HG03460 (cell line): ENCODE results near the gene WNT4.

ENCODE experiments used
- ATAC-seq: cut with Tn5 transposase; IDR thresholded peaks from one replicate; pipeline ENCODE4 v1.9.1; 2021; ENCODE audit not compliant: unreplicated experiment

Gene WNT4

DNA sequence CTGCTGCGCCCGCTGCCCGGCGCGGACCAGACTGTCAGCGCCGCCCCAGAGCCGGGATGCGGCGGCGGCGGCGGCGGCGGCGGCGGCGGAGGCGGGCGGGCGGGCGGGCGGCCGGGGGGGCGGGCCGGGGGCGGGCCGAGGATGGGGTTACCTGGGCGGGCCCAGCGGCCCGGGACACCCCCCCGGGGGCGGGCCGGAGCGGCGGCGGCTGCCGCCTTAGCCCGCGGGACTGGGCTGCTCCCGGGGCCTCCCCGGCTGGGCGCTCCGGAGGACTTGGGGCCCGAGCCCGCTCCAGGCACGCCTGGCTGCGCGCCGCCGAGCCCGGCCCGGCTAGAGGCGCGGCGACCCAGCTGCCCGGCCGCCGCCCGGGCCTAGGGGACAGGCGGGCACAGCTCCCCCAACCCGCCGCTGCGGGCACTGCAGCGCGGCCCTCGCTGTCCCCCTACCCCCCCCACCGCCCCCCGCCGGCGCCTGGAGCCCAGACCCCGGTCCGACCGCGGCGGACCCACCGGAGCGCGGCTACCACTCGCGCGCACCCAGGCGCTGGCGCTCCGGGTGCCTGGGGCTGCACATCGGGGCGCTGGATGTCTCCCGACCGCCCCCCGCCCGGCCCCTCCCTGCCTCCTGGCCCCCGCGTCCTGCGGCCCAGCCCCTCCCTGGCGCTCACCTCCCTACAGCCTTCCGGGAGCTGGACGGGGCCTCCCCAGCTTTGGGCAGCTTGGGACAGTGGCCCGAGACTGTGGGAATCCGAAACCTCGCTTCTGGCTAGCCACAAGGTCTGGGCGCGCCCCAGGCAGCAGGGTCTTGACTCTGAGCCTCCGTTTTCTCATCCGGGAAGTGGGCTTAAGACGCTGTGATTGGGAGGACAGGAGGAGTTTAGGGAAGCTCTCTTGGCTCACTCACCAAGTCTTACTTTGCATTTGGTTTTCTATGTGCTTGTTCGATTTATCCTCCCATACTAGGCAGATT, at the start of gene WNT4:
TSS of gene WNT4 (minus strand) at position 33 of the 969 bp plus-strand sequence. CDS start 175 bp downstream, outside the sequence.
- no peak for ATAC-seq

DNA sequence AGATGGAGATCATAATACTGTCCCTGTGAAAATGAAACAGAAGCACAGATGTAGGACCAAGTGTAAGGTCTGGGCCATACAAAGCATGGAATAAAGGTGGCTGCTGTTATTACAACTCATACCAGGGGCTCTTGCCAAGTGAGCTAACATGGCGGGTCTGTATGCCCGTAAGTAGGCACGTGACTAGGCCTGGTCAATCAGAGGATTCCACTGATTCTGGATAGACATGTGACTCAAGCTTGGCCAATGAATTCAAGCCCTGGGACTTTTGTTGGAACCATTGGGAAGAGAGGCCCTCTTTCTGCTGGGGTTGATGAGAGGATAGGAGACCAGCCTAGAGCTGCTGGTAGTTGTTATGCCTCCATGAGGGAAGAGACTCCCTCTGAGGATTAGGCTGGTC, 47.8 kb upstream of the WNT4 start:
- no peak for ATAC-seq

DNA sequence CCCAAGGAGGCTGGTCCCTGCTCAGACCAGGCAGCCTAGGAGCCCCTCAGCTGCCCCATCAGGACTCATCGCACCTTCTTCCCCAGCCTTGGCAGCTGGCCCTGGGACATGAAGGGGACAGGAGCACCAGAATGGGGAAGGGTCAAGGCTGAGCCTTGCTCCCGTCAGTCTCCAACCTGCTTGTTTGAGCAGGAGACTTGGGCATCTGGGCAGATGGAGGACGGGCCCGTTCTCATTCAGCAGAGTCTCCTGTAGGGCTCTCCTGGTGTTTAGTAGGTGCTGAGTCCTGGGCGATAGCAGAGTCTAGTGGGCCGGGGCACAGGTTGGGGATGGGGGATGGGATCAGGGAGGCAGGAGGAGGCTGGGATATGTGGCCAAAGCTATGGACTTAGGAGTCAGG, 47.4 kb upstream of the WNT4 start:
- ATAC-seq, result no peak

DNA sequence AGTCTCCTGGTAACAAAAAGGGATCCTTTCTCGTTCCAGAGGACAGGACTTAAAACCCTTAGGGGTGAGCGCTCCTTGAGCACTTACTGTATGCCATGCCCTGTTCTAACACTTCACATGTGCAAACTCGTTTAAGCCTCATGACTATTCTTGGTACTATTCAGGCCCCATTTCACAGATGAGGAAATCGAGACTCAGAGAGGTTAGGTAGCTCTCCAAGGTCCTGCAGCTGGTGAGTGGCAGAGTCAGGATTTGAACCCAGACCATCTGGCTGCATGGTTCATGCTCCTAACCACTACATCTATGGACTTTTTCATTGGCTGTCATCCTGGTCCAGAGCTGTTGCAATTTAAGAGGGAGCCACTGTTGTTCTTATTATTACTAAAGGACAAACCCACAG, 46.7 kb upstream of the WNT4 start:
- ATAC-seq, result no peak

DNA sequence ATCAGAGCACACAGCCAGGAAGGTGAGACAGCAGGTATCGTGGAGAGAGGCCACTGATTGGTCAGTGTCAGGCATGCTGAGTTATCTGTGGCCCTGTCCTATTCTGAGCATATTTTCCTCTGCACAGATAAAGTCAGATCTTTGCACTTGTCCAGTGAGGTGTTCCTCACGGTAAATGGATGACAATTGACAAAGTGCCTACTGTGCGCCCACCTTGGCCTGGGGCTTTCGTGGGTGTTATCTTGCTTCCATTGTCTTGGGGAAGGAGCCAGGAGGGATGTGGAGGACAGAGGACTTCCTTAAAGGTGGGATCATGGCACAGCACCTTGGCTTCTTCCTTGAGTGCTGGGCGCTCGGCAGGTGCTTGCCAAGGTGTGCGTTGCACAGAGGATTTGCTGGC, 46.0 kb upstream of the WNT4 start:
- ATAC-seq, result no peak

DNA sequence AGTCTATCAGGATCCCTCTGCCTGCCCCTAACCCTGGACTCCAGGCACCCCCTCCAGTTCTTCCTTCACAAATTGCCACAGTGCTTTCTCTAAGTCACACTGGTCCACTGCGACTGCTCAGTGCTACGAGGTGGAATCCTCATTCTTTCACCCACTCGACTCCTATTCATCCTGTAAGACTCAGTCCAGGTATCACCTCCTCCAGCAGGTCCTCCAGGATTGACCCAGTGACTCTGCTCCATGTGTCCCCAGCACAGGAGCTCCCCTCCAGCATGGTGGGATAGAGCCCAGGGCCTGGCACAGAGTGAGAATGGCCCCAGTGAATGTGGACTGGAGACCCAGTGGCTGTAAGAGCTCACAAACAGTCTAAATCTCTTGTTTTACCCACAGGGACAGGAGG, 45.5 kb upstream of the WNT4 start:
- no peak for ATAC-seq

DNA sequence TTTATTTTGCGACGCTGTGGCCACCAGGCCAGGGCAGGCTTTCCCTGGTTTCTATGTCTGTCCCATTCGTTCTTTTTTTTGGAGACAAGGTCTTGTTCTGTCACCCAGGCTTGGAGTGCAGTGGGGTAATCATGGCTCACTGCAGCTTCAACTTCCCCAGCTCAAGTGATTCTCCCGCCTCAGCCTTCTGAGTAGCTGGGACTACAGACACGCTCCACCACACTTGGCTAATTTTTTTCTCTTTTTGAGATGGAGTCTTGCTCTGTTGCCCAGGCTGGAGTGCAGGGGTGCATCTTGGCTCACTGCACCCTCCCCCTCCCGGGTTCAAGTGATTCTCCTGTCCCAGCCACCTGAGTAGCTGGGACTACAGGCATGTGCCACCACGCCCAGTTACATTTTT, 43.4 kb upstream of the WNT4 start:
- no peak for ATAC-seq

DNA sequence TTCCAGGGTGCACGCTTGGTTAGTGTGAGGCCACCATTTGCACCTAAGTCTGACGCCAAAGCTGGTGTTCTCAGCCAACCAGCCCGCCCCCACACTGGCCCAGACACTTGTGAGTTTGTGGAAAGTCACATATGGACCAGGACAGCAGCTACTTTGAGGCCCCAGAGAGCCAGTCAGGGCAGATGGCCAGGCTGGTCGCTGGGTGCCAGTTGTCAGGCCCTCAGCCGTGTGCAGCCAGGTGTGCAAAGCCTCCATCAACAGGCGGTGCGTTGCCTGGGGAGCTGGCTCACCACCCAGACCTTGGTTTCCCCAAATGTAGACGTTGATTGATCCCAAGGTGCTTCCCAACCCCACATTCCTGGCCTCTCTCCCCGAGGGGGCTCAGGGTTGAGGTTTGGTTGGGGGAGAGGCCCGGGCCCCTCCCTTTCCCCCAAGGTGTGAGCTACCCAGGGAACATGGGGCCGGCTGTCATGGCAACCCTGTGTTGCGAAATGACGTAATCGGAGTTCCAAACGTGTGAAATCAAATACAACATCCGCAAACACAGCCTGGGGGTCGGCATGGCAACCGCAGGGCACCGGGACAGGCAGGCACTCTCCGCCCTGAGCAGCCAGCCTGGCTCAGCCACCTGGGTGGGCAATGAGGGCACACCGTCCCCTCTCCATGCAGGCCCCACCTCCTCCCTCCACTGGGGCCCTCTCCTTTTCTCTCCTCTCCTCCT, 42.2 kb upstream of the WNT4 start:
- no peak for ATAC-seq

DNA sequence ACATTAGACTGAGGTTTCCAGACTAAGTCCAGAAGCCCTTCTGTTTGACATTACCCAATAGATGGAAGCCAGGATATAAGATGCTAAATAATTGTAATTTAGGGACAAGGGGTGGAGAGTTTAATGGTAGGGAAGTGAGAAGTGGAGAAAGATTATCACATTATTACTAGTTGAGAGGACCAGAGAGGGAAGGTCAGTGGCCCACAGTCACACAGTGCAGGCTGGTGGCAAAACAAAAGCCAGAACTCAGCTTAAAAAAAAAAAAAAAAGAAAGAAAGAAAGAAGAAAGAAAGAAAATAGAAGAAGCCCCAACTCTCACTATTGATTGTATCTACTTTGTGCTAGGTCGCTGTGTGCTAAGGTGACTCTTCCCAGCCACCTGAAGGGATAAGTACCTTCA, 41.6 kb upstream of the WNT4 start:
- ATAC-seq, result no peak

DNA sequence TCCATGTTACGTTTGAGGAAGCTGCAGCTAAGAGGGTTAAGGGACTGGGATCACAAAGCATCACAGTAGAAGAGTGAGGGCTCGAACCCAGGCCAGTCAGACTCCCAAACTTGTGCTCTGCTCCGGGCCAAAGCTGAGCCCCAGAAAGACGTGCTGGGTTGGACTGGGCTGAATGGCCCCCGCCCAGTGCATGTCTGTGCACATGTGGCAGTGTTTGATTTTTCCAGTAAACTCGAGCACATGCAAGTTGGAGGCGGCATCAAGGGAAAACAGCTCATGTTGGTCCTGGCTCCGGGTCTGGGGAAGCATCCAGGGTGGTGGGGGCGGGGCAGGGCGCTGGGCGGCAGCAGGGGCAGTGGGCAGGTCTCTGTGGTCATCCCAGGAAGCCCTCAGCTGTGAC, 39.8 kb upstream of the WNT4 start:
- no peak for ATAC-seq

DNA sequence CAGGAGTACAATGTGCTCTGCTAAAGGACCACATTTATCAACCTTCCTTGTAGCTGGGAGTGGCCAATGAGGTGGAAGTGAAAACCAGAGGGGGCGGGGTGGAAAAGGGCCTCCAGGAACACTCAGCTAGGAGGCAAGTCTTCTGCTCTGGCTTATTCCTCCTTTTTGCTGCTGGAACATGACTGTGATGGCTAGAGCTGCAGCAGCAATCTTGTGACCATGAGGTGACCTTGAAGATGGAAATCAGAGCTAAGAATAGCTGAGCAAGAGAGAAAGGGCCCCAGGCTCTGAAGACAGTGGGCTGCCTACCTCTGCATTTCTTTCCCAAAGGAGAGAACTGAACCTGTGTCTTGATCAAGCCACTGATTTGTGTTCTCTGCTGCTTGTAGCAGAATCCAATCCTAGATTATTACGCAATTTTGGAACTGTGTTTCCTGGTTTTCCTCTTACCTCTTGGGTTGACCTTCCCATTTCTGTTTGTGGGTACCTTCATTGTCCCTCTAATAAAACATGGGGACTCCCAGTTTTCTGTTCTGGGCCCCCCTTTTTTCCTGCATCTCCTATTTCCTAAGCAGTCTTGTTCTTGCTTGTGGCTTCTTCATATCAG, 36.4 kb upstream of the WNT4 start:
- no peak for ATAC-seq

DNA sequence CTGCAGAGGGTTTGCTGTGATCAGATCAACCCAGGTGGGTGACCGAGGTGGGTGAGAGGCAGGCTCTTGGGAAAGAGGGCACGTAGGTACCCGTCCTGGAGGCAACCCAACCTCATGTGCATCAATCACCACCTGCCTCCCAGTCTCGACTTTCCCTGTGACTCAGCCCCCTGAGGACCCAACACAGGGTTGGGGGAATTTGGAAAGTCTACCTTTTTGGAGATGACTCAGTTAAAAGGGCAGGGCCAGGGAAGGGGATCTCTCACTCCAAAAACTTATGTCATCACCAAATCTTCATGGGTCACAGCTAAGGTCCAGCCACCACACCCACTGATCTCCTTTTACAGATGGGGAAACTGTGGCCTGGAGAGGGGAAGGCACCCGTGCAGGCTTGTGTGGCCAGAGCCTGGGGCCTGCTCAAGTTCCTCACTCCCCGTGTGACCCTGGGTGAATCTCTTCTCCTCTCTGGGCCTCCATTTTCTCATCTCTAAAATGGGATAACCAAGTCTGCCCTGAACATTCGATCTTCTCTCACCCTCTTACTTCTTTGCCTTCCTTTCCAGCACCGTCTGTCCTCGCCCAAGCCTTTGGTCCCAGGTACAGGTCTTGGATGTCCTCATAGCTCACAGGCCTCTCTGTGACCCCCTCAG, 34.6 kb upstream of the WNT4 start:
- no peak for ATAC-seq

DNA sequence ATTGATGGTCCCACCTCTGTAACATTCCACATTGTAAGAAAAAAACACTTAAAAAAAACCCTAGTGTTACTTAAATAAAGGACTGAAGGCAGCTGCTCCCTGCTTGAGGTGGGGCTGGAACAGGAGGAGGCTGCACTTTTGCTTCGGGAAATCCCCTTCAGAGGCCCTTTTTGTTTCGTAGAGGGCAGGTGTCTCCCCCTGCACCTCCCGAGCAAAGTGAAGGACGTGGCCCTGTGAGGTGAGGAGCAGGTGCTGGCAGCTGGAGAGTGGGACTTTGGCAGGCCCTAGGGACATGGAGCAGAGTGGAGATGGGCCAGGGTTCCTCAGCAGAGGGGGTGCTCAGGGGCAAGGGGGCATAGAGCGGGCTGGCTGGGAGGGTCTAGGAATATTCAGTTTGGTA, 33.4 kb upstream of the WNT4 start:
- ATAC-seq, result no peak

DNA sequence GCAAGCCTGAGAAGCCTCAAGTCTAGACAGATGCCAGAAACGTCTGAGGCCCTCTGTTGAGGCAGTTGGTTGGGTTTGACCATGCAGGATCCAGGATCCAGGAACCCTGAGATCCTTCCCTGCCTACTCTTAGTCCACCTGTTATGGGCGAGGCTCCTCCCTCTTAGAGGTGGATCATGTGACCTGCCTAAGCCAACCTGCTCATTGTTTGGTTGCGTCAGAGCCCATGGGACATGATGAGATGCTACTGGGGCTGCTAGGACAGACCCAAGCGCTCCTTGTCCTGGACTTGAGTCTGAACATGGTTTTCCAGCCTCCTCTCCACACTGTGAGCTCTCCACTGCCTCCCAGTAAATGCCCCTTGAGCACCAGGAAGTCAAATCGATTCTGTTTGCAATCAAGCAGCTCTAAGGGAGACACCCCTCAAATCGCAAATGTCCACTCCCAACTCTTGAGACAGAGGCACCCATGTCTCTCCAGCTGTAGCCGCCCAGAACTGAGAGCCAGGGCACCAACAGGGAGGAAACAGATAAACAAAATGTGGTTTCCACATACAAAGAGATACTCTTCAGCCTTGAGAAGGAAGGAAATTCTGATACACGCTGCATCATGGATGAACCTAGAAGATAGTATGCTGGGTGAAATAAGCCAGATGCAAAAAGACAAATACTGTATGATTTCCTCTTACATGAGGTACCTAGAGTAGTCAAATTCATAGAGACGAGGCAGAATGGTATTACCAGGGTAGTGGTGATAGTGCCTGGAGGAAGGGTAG, 31.7 kb upstream of the WNT4 start:
- ATAC-seq, result no peak

DNA sequence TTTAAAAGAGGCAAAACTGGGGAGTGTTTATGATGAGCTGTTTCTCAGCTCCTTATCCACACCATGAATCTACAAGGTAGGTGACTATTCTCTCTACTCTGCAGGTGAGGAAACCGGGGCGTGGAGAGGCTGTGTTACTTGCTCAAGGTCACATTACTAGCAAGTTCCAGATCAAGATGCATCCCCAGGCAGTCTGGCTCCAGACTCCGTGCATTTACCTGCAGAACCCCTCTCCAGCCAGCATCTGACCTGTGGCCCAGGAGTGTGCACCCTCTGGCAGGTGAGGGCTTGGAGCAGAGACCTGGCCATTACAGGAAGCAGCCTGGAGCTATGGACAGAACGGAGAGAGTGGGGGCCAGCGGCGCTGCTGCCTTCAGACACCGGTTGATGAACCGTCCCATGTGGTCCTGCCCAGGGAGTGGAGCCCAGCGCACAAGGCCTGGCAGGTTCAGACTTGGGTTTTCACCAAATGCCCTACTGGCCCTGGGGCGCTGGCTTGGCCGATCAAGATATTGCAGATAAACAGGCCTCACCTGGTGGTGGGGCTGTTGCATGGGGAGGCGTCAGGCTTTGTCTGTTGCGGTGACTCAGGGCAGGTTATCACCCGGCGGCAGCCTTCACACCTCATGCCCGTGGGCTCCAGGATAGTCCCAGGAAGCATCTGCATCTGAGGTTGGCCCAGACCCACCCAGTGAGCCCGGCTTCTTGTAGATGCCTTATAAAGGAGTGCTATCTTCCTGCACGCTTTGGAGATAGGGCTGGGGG, 29.2 kb upstream of the WNT4 start:
- ATAC-seq, result no peak

DNA sequence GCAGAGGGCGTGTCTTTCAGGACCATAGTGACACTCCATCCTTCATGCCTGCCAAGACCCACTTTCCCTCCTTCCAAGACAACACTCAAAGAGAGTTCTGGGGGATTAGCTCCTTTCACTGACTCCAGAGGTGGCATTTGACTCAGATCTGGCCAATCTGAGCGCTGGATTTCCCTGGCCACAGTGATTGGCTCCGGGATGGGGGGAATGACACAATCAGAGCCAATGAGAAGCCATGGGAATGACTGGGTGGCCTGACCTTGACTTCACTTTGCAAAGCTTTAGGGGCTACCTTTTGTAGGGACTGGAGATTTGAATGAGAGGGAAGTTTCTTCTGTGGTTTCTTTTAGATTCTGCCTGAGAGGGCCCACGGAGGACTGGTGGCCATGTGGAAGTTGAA, 26.9 kb upstream of the WNT4 start:
- no peak for ATAC-seq

DNA sequence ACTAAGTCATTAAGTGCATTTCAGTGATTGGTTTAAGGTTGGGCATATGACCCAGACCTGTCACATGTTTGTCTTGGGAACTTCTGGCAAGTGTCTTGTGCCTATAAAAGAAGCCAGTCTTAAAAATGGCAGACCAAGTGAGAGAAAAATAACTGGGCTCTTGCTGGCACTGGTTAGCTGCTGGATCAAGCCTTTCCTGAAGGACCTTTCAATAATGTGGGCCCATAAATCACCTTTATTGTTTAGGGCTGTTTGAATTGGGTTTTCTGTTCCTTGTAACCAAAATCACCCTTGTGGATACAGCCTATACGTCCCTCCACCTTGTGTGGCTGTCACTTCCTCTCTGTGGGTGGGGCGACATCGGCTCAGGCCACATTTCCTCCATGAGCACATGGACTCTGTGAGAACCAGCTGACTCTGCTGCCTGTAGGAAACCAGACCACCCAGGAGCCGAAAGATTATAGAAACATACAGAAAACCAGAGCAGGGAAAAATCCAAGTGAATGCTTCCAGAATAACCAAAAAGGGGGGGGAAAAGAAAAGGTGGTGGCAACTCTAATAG, 25.6 kb upstream of the WNT4 start:
- no peak for ATAC-seq

DNA sequence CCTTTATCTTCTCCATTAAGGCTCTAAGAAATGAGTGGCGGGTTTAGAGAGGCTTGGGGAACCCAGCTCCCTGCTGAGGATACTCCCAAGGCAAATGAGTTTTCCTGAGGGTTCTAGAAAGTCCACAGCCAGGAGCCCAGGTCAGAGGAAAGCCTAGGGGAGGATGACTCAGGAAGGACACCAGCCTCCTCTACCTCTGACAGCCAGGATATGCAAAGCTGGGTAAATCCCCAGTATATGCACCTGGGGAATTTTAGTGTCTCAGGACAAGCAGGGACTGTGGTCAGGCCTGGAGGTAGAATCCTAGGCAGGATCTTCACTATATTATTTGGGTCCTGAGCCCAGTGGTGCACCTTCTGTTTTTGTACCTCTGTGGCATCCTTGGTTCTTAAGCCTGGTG, 23.5 kb upstream of the WNT4 start:
- no peak for ATAC-seq
